Uterus (tissue), 4 donors: ENCODE data around the gene RNU6-8. TPM values are rescaled to one million over a fixed set of nuclear protein-coding genes. Genes with fewer than 3 reads are reported as not detected.

Experiments used
- DNase-seq, 2 donors: peaks; one replicate each; pipeline ENCODE4 v3.0.0-alpha.2; 2019 to 2020
- H3K27ac ChIP-seq, 2 donors: fragments of 200-600 bp; sonication (generic); 1 replicate in 1 of 2; 2 replicates in 1 of 2; pipeline ENCODE4 v1.5.1; 2016 to 2018
- H3K27me3 ChIP-seq, 2 donors: fragments of 200-600 bp; sonication (generic); one replicate each; pipeline ENCODE4 v1.5.1; 2018 to 2019; ENCODE audit warnings: control low read depth in 1 of 2
- H3K36me3 ChIP-seq, 2 donors: fragments of 200-600 bp; sonication (generic); one replicate each; pipeline ENCODE4 v1.5.1; 2019; ENCODE audit warnings: control low read depth in 1 of 2
- H3K4me1 ChIP-seq, 2 donors: fragments of 200-600 bp; sonication (generic); one replicate each; pipeline ENCODE4 v1.5.1; 2018 to 2019; ENCODE audit warnings: control low read depth in 1 of 2
- H3K4me3 ChIP-seq, 2 donors: fragments of 200-600 bp; sonication (generic); 1 replicate in 1 of 2; 2 replicates in 1 of 2; pipeline ENCODE4 v1.5.1; 2018 to 2019; ENCODE audit warnings: mild to moderate bottlenecking in 1 of 2
- H3K9me3 ChIP-seq, 2 donors: fragments of 200-600 bp; sonication (generic); one replicate each; pipeline ENCODE4 v1.5.1; 2019; ENCODE audit warnings: control low read depth in 1 of 2
- POLR2A ChIP-seq, 2 donors: fragments of 450-650 bp; IDR thresholded peaks; one replicate each; pipeline ENCODE4 v1.6.1; 2016; ENCODE audit warnings: antibody characterized with exemption in 2 of 2, mild to moderate bottlenecking in 1 of 2, moderate library complexity in 1 of 2
- intact Hi-C: fragments of 100-400 bp; cut with DNase I; formaldehyde crosslinking; loops from one replicate; pipeline ENCODE4 v1.15.1; 2023; ENCODE audit warnings: low total_unique reads
- total RNA-seq, 4 donors: library from RNA; depleted of rRNA in 3 of 4; stranded (reverse); fragments of >200 nt in 3 of 4; gene quantifications; one replicate each; pipeline versions ENCODE4 v1.1.0 to v1.2.4, GENCODE V29; 2014 to 2023
- TF ChIP-seq, protein P1 (sequence below), 4 experiments: fragments of 200-600 bp in 2 of 4; fragments of 450-650 bp in 2 of 4; sonication (generic) in 2 of 4; IDR thresholded peaks; one replicate each; pipeline ENCODE4 v1.5.1; 2016 to 2019; ENCODE audit warnings: antibody characterized with exemption in 4 of 4, mild to moderate bottlenecking in 2 of 4, moderate library complexity in 1 of 4
- donor health status: DM: yes; HTN: yes; CAD: no.

RNU6-8 gene
- total RNA-seq, 4 donors from 2014 or later, result not detected

- peak within 1 kb of the TSS; percentile 89 for H3K27ac ChIP-seq
- TF ChIP-seq POLR2A (IDR thresholded peaks at IDR 0.05), result no peak
- TF ChIP-seq, protein P1, sequence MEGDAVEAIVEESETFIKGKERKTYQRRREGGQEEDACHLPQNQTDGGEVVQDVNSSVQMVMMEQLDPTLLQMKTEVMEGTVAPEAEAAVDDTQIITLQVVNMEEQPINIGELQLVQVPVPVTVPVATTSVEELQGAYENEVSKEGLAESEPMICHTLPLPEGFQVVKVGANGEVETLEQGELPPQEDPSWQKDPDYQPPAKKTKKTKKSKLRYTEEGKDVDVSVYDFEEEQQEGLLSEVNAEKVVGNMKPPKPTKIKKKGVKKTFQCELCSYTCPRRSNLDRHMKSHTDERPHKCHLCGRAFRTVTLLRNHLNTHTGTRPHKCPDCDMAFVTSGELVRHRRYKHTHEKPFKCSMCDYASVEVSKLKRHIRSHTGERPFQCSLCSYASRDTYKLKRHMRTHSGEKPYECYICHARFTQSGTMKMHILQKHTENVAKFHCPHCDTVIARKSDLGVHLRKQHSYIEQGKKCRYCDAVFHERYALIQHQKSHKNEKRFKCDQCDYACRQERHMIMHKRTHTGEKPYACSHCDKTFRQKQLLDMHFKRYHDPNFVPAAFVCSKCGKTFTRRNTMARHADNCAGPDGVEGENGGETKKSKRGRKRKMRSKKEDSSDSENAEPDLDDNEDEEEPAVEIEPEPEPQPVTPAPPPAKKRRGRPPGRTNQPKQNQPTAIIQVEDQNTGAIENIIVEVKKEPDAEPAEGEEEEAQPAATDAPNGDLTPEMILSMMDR (IDR thresholded peaks at IDR 0.05), result no peak
- no peaks in the 10 kb centered on the region for H3K27me3 ChIP-seq
- intact Hi-C loops, result loop anchor here (2.0 kb wide), 1 partner anchor 125 kb away; the partner anchor contains the start of gene ARHGAP5
- no peaks in the 10 kb centered on the region for H3K9me3 ChIP-seq
- no peaks in the 10 kb centered on the region for H3K4me1 ChIP-seq
- H3K36me3 ChIP-seq, result no peaks in the 10 kb centered on the region
- peak; percentile 39 to 57 for DNase-seq
- peak within 1 kb of the TSS; percentile 59 to 85 for H3K4me3 ChIP-seq
Observed at GRCh38 chr14:32201816-32202490, 1.1 kb downstream of the RNU6-8 start, which contains the start of gene RNU6-7. Gene RNU6-7, plus strand, starts transcription at chr14:32202045.

DNA sequence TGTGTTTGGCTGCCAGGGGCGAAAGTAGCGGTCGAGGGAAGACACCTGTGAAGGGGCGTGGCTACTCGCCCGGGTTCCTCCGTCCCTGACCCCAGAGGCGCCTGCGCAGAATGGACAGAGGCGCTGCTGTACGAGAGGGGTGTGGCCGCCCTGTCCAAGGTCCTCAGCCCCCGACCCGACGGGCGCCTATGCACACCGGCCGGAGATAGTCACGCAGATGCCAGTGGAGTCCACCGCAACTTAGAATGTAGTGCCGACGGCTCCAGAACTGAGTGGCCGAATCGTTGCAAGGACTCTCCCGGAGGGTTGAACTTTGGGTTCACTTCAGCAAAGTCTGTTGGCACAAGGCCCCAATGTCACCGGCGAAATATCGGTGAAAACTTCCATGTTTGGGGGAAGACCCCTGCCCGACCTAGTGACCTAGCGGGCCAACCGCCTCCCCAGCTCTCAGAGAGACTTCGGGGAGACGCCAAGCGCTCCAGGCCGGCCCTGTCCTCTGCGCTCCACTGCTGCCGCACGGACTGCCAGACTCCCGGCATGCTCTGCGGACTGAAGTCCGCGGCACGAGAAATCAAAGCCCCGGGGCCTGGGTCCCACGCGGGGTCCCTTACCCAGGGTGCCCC is 1.8 kb downstream of the RNU6-8 start:
- H3K36me3 ChIP-seq, result no peaks in the 10 kb centered on the region
- intact Hi-C loops, result no loop called here
- no peaks in the 10 kb centered on the region for H3K9me3 ChIP-seq
- TF ChIP-seq POLR2A (IDR thresholded peaks at IDR 0.05), result peak in 1 of 2 donors; percentile 30
- TF ChIP-seq, protein P1 (IDR thresholded peaks at IDR 0.05), result no peak
- DNase-seq, result peak; percentile 77 to 83
- H3K27me3 ChIP-seq, result no peaks in the 10 kb centered on the region
- H3K4me3 ChIP-seq, result peak overlapping the region; percentile 59 to 85
- H3K4me1 ChIP-seq, result no peaks in the 10 kb centered on the region
- peak overlapping the region; percentile 89 for H3K27ac ChIP-seq

DNA sequence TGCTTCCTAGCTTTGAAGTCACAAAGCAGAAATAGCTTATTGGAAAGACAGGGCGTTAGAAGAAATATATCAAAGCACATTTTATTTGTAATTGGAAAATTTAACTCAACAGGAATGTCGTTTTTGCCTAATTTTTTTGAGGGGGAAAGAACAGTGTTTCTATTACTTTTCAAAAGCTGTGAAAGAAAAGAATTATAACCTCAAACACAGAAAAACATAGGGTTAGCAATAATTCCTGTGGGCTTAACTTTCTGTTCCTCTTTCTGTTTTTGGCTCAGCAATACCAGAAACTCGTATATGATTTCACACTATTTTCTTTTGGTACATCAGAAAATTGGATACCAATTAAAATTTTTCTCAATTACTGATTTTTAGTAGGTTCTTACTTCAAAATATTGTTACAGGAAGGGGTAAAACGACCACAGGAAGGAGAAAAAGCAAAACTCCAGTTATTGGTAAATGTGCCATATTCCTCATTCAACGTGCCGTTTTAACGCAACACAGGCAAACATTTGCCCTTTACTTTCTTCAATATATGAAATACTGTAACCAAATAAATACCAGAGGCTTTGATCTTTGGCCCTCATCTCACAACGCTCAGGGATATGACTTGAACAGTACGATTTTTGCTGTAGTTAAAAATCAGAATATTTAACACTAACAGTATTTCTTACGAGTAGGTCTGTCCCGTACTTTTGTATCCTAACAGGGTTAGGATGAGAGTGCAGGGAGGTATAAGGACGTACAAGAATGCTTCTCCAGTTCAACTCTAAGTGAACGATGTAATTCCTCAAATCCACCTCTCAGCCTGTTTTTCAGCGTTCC is 2.5 kb downstream of the RNU6-8 start:
- Histone ChIP-seq H3K36me3 (no peaks in the 10 kb centered on the region), H3K4me3 (peak overlapping the region; percentile 59 to 85), H3K4me1 (no peaks in the 10 kb centered on the region), H3K27me3 (no peaks in the 10 kb centered on the region), H3K9me3 (no peaks in the 10 kb centered on the region), H3K27ac (peak overlapping the region; percentile 89)
- no peak for DNase-seq
- TF ChIP-seq POLR2A (IDR thresholded peaks at IDR 0.05), result no peak
- TF ChIP-seq, protein P1 (IDR thresholded peaks at IDR 0.05), result no peak
- intact Hi-C loops, result no loop called here

DNA sequence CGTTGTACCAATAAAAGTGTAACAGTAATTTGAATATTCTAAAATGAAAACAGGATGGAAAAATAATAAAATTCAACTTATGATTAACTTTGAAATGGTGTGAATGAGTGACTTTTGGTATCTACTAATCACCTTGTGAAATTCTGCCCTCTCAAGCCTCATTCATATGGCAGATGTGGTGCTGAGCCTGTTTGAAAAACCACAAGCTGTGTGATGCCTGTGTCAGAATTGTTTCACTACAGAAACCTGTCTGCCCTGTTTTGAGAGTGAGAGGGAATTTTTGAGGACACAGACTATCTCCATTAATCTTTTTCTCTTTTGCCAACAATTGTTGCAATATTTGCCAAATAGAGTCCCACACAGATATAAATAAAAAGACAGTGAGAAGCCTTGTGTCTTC is 5.2 kb downstream of the RNU6-8 start:
- no peak for DNase-seq
- Histone ChIP-seq H3K4me1 (no peaks in the 10 kb centered on the region), H3K9me3 (no peaks in the 10 kb centered on the region), H3K36me3 (no peaks in the 10 kb centered on the region), H3K4me3 (no peak overlapping the region), H3K27ac (no peak overlapping the region), H3K27me3 (no peaks in the 10 kb centered on the region)
- TF ChIP-seq, protein P1 (IDR thresholded peaks at IDR 0.05), result no peak
- no peak for TF ChIP-seq POLR2A (IDR thresholded peaks at IDR 0.05)
- intact Hi-C loops, result no loop called here
